Endothelial cell of umbilical vein (primary cell): ENCODE results near the gene CIAO3. TPM values are rescaled to one million over a fixed set of nuclear protein-coding genes. Genes with fewer than 3 reads are reported as not detected.
A peak's percentile ranks its signal among the peaks of the same experiment; 100 is the strongest.

ENCODE experiments used
- BruUV-seq: library from RNA; stranded (reverse); fragments of 400-500 nt; replicated peaks from 2 replicates; lab custom pipeline; 2021; lab: Mats Ljungman, UMichigan
- CTCF ChIA-PET: fragments of 300-600, 350-600 bp; sonication (Branson Sonifier 250); formaldehyde crosslinking; loops from one replicate; lab custom pipeline; 2021; ENCODE audit warnings: antibody characterized with exemption, inconsistent platforms; lab: Charles Lee
- POLR2A ChIA-PET: fragments of 300-600, 350-600 bp; sonication (Branson Sonifier 250); formaldehyde crosslinking; loops from one replicate; lab custom pipeline; 2021; ENCODE audit warnings: antibody characterized with exemption, inconsistent platforms; lab: Charles Lee
- DNase-seq: peaks from one replicate; pipeline ENCODE4 v3.0.0-alpha.2; 2011; ENCODE audit warnings: low read depth, low spot score
- FAIRE-seq: peaks from 2 replicates; lab custom pipeline; 2011; peaks lifted over from hg19 to GRCh38; lab: Jason Lieb, UNC
- H2AFZ ChIP-seq: 2 replicates; pipeline ENCODE4 v1.6.0; 2012; ENCODE audit warnings: low read depth, low read length, control low read depth, inconsistent platforms
- H3K27ac ChIP-seq: 2 replicates; pipeline ENCODE4 v1.5.1; 2011; ENCODE audit warnings: low read depth, mild to moderate bottlenecking, control low read depth, low read length, moderate library complexity; ENCODE audit not compliant: insufficient read depth
- H3K27me3 ChIP-seq, 2 experiments: 2 replicates each; pipeline versions ENCODE4 v1.6.0 to v1.6.1; 2011; ENCODE audit warnings: low read length in 2 of 2, mixed read lengths in 1 of 2; ENCODE audit not compliant: control insufficient read depth in 2 of 2, insufficient read depth in 2 of 2
- H3K36me3 ChIP-seq, 2 experiments: 2 replicates in 1 of 2; 3 replicates in 1 of 2; pipeline ENCODE4 v1.5.1; 2011; ENCODE audit warnings: low read length in 2 of 2, mild to moderate bottlenecking in 1 of 2, moderate library complexity in 1 of 2; ENCODE audit not compliant: control insufficient read depth in 2 of 2, insufficient read depth in 2 of 2; ENCODE audit errors: extremely low read depth in 1 of 2
- H3K4me1 ChIP-seq: 3 replicates; pipeline ENCODE4 v1.5.1; 2011; ENCODE audit warnings: mild to moderate bottlenecking, low read length; ENCODE audit not compliant: control insufficient read depth, insufficient read depth; ENCODE audit errors: extremely low read depth
- H3K4me2 ChIP-seq: 2 replicates; pipeline ENCODE4 v1.6.1; 2011; ENCODE audit warnings: low read length, control low read depth, mixed read lengths; ENCODE audit not compliant: insufficient read depth
- H3K4me3 ChIP-seq, 3 experiments: fragments of 200-600 bp in 1 of 3; sonication (generic), shearing (Covaris generic) in 1 of 3; replicated peaks in 1 of 3; 2 replicates each; pipeline ENCODE4 v1.5.1; 2011 to 2016; ENCODE audit warnings: control low read depth in 3 of 3, low read length in 3 of 3, mild to moderate bottlenecking in 2 of 3, inconsistent platforms in 1 of 3, low read depth in 1 of 3, moderate library complexity in 1 of 3; ENCODE audit not compliant: insufficient read depth in 1 of 3
- H3K79me2 ChIP-seq: 2 replicates; pipeline ENCODE4 v1.6.0; 2012; ENCODE audit warnings: low read length, inconsistent platforms; ENCODE audit not compliant: control insufficient read depth, insufficient read depth
- H3K9ac ChIP-seq: replicated peaks from 2 replicates; pipeline ENCODE3; 2011; ENCODE audit warnings: low read length, control low read depth; ENCODE audit not compliant: insufficient read depth; ENCODE audit errors: extremely low read depth
- H3K9me1 ChIP-seq: replicated peaks from 3 replicates; pipeline ENCODE4 v1.6.0; 2011; ENCODE audit warnings: mild to moderate bottlenecking, low read length; ENCODE audit not compliant: control insufficient read depth, insufficient read depth; ENCODE audit errors: extremely low read depth
- H3K9me3 ChIP-seq: replicated peaks from 2 replicates; pipeline ENCODE4 v1.5.1; 2012; ENCODE audit warnings: low read length, inconsistent platforms; ENCODE audit not compliant: control insufficient read depth, insufficient read depth
- H4K20me1 ChIP-seq: replicated peaks from 2 replicates; pipeline ENCODE3; 2011; ENCODE audit warnings: mild to moderate bottlenecking, low read length; ENCODE audit not compliant: control insufficient read depth, insufficient read depth; ENCODE audit errors: extremely low read depth
- GATA2 ChIP-seq: IDR thresholded peaks from 2 replicates; pipeline ENCODE4 v1.7.0; 2011; ENCODE audit warnings: low read depth, mild to moderate bottlenecking, moderate library complexity, mixed read lengths, low read length; ENCODE audit not compliant: insufficient read length, insufficient read depth
- MYC ChIP-seq: IDR thresholded peaks from one replicate; pipeline ENCODE4 v1.6.1; 2011; ENCODE audit warnings: mild to moderate bottlenecking, low read depth, low read length
- POLR2A ChIP-seq: IDR thresholded peaks from 2 replicates; pipeline ENCODE4 v1.6.1; 2012; ENCODE audit warnings: low read depth, mild to moderate bottlenecking, control low read depth, low read length
- POLR2AphosphoS5 ChIP-seq: IDR thresholded peaks from 2 replicates; pipeline ENCODE4 v1.6.1; 2012; ENCODE audit warnings: low read depth, mild to moderate bottlenecking, control low read depth, low read length, moderate library complexity; ENCODE audit not compliant: insufficient read depth
- dilution Hi-C: fragments of 300-500 bp; cut with MboI; formaldehyde crosslinking; loops from one replicate; pipeline ENCODE4 v1.15.0; 2019; ENCODE audit warnings: low sequenced_read_pairs; ENCODE audit not compliant: extremely low pct_ligation_motif_present
- intact Hi-C: fragments of 100-400 bp; cut with micrococcal nuclease; formaldehyde crosslinking; loops from one replicate; pipeline ENCODE4 v1.10.0; 2022
- polyA plus RNA-seq, 4 experiments: library from polyadenylated mRNA; depleted of rRNA in 3 of 4; stranded (reverse) in 3 of 4; unstranded in 1 of 4; fragments of >200 nt; gene quantifications; 2 replicates each; pipeline versions ENCODE4 v1.2.1 to v1.2.3, GENCODE V29; 2011 to 2012; ENCODE audit warnings: missing spikeins in 1 of 4
- total RNA-seq: library from RNA; stranded (reverse); gene quantifications from 2 replicates; pipeline ENCODE4 v1.2.3, GENCODE V29; 2021

The CIAO3 gene
- total and polyA plus RNA-seq, 2 donors (not counting 3 experiments of a cell fraction or from before 2014, with no cell fraction given): 23.1 to 33.8 TPM

- no TSS peak for BruUV-seq
These were observed 43.6 kb upstream of the CIAO3 start for GRCh38 chr16:784431-784830.

GRCh38 chr16:783404-784161, 42.8 kb upstream of the CIAO3 start:
- H3K9me3 ChIP-seq: no peaks in the 10 kb centered on the region
- H3K4me3 ChIP-seq: no peak overlapping the region
- peaks cover 15% of the 10 kb centered on the region for H3K79me2 ChIP-seq
- intact Hi-C loops: no loop called here
- ChIA-PET CTCF (interaction anchor here (1.5 to 5.8 kb wide), 5 partner anchors 63 to 274 kb away, joined by 3 to 67 read pairs (median 10); partner anchors contain the start of gene ANTKMT), POLR2A (no interaction called here)
- H3K27me3 ChIP-seq: no peaks in the 10 kb centered on the region
- DNase-seq (no peak), FAIRE-seq (no peak)
- dilution Hi-C loops: no loop called here
- H3K9me1 ChIP-seq: no peaks in the 10 kb centered on the region
- TF ChIP-seq POLR2A (peak; percentile 43), POLR2AphosphoS5 (peak; percentile 18), MYC (no peak)
- H4K20me1 ChIP-seq: no peaks in the 10 kb centered on the region
- no peak overlapping the region for H2AFZ ChIP-seq
- BruUV-seq: no TSS peak
- H3K9ac ChIP-seq: no peak overlapping the region
- no peak overlapping the region for H3K27ac ChIP-seq
- no peak overlapping the region for H3K4me2 ChIP-seq
- peaks cover 8% of the 10 kb centered on the region for H3K4me1 ChIP-seq
- peaks cover 2 to 6% of the 10 kb centered on the region in 2 experiments for H3K36me3 ChIP-seq

More at GRCh38 chr16:784431-784830, 43.6 kb upstream of the CIAO3 start:
- ChIA-PET CTCF (interaction anchor here (0.8 to 5.8 kb wide), 10 partner anchors 7 to 273 kb away, joined by 3 to 67 read pairs (median 7); partner anchors contain the start of genes ANTKMT and METRN), POLR2A (interaction anchor here (0.6 to 1.0 kb wide), 2 partner anchors 36 to 212 kb away, joined by 3 read pairs; no protein-coding TSS in a partner anchor)
- Histone ChIP-seq H3K27ac (no peak overlapping the region), H3K4me2 (no peak overlapping the region), H3K27me3 (no peaks in the 10 kb centered on the region), H3K4me1 (peaks cover 13% of the 10 kb centered on the region), H3K79me2 (peaks cover 22% of the 10 kb centered on the region), H4K20me1 (no peaks in the 10 kb centered on the region), H3K4me3 (no peak overlapping the region), H3K36me3 (peaks cover 2 to 6% of the 10 kb centered on the region in 2 experiments), H3K9me3 (no peaks in the 10 kb centered on the region), H3K9me1 (no peaks in the 10 kb centered on the region), H2AFZ (no peak overlapping the region), H3K9ac (no peak overlapping the region)
- dilution Hi-C loops: no loop called here
- FAIRE-seq (no peak), DNase-seq (no peak)
- intact Hi-C loops: no loop called here
- TF ChIP-seq MYC (no peak), GATA2 (no peak)
